ENCODE results near the gene IL1RAPL2.

GRCh38 chrX:104679175-104679574, 113.2 kb downstream of the IL1RAPL2 start:
- no peak for TF ChIP-seq POU5F1 (IDR thresholded peaks at IDR 0.05; ENCODE audit: low read depth, low read length)
- TF ChIP-seq, protein P1, sequence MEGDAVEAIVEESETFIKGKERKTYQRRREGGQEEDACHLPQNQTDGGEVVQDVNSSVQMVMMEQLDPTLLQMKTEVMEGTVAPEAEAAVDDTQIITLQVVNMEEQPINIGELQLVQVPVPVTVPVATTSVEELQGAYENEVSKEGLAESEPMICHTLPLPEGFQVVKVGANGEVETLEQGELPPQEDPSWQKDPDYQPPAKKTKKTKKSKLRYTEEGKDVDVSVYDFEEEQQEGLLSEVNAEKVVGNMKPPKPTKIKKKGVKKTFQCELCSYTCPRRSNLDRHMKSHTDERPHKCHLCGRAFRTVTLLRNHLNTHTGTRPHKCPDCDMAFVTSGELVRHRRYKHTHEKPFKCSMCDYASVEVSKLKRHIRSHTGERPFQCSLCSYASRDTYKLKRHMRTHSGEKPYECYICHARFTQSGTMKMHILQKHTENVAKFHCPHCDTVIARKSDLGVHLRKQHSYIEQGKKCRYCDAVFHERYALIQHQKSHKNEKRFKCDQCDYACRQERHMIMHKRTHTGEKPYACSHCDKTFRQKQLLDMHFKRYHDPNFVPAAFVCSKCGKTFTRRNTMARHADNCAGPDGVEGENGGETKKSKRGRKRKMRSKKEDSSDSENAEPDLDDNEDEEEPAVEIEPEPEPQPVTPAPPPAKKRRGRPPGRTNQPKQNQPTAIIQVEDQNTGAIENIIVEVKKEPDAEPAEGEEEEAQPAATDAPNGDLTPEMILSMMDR (IDR thresholded peaks at IDR 0.05; ENCODE audit: control extremely low read depth in 1 of 3, insufficient read depth in 1 of 3, low read depth in 1 of 3, low read length in 3 of 3), result no peak
- TF ChIP-seq EP300 (IDR thresholded peaks at IDR 0.05; ENCODE audit: borderline replicate concordance in 1 of 2, low read depth in 2 of 2, low read length in 2 of 2), result no peak
- no peak for TF ChIP-seq SRF (IDR thresholded peaks at IDR 0.05; ENCODE audit: low read depth, low read length)
- TF ChIP-seq RAD21 (IDR thresholded peaks at IDR 0.05 in 1 of 2, conservative IDR thresholded peaks at IDR 0.05 in 1 of 2; ENCODE audit: low read depth in 2 of 2, low read length in 2 of 2), result no peak
- no peak for TF ChIP-seq POLR2AphosphoS5 (IDR thresholded peaks at IDR 0.05; ENCODE audit: low read depth, low read length)
- no peak for TF ChIP-seq EZH2 (IDR thresholded peaks at IDR 0.05; ENCODE audit: low read depth, low read length, severe bottlenecking)
- no peak for TF ChIP-seq TAF1 (IDR thresholded peaks at IDR 0.05; ENCODE audit: low read depth, low read length)
- no peak for TF ChIP-seq GTF2F1 (IDR thresholded peaks at IDR 0.05; ENCODE audit: borderline replicate concordance, low read depth, low read length)
- TF ChIP-seq EGR1 (IDR thresholded peaks at IDR 0.05; ENCODE audit: borderline replicate concordance, low read depth, low read length), result no peak
- TF ChIP-seq KDM5A (IDR thresholded peaks at IDR 0.05; ENCODE audit: low read length), result no peak
- no peak for TF ChIP-seq POLR2A (IDR thresholded peaks at IDR 0.05; ENCODE audit: control extremely low read depth in 1 of 2, low read depth in 2 of 2, low read length in 2 of 2)
- no peak for TF ChIP-seq RFX5 (IDR thresholded peaks at IDR 0.05; ENCODE audit: borderline replicate concordance, low read depth, low read length)
- no peak for TF ChIP-seq CBX5 (IDR thresholded peaks at IDR 0.05; ENCODE audit: low read depth, low read length)

All from H1 (cell line).